Esophagus muscularis mucosa (tissue), 4 donors: ENCODE results near the gene USP2.

Experiments used
- CTCF ChIP-seq, 3 experiments: fragments of 200-600 bp in 2 of 3; fragments of 450-650 bp in 1 of 3; sonication (generic) in 2 of 3; IDR thresholded peaks; one replicate each; pipeline ENCODE4 v1.5.1; 2017 to 2019; ENCODE audit warnings: antibody characterized with exemption in 3 of 3, mild to moderate bottlenecking in 2 of 3, moderate library complexity in 1 of 3
- EP300 ChIP-seq: sonication (generic); formaldehyde crosslinking; IDR thresholded peaks from one replicate; pipeline ENCODE4 v1.6.1; 2017; ENCODE audit warnings: antibody characterized with exemption
- POLR2A ChIP-seq: fragments of 450-650 bp; IDR thresholded peaks from one replicate; pipeline ENCODE4 v1.6.1; 2017; ENCODE audit warnings: antibody characterized with exemption, moderate library complexity, mild to moderate bottlenecking, low read depth
- POLR2AphosphoS5 ChIP-seq, 2 donors: sonication (generic); formaldehyde crosslinking; IDR thresholded peaks; one replicate each; pipeline ENCODE4 v1.6.1; 2017; ENCODE audit warnings: antibody characterized with exemption in 2 of 2

DNA sequence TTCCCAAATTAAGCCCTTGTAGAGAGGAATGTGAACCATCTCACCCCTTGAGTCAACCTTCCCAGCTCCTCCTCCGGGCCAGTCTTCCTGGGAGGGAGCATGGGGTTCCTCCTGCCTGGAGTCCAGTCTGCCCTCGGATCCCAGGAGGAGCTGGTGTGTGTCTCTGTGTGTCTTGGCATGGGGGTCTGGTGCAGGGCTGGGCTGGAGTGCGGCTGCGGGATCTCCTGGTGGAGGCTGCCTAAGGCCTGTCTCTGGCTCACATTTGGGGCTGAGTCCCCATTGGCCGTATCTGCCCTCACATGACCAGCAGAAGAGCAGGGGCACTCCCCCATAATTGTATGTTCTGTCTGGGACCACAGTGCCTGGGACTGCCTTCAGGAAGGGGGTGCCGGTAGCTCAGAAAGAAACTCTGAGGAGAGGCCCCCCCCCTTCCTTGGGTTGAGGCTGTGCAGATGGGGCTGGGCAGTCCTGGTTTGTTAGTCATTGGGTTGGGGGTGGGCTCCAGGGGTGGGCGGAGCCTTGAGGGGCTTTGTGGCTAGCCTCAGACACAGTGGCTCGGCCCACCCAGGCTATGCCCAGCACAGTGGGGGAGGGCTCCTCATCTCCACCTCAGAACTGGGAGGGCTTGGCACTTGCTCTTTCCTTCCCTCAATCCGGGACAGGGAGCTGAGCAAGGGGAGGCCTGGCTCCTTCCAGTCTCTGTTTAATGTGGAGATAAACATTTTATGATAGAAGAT, 43.7 kb downstream of the USP2 start:
- TF ChIP-seq POLR2A: no peak
- no peak for TF ChIP-seq CTCF (IDR thresholded peaks at IDR 0.05)
- no peak for TF ChIP-seq EP300
- no peak for TF ChIP-seq POLR2AphosphoS5 (IDR thresholded peaks at IDR 0.05)
